IPS-18a (cell line): ENCODE measurements around the gene ROGDI.

Experiments used
- H3K27ac ChIP-seq: one replicate; pipeline ENCODE4 v1.5.1; 2013; ENCODE audit warnings: low read length
- H3K27me3 ChIP-seq: one replicate; pipeline ENCODE4 v1.6.1; 2013; ENCODE audit warnings: mild to moderate bottlenecking, low read length; ENCODE audit not compliant: control insufficient read depth, insufficient read depth
- H3K36me3 ChIP-seq: one replicate; pipeline ENCODE4 v1.6.1; 2013; ENCODE audit warnings: low read depth, low read length; ENCODE audit not compliant: control insufficient read depth
- H3K4me1 ChIP-seq: one replicate; pipeline ENCODE4 v1.6.1; 2013; ENCODE audit warnings: low read depth, low read length; ENCODE audit not compliant: control insufficient read depth
- H3K4me3 ChIP-seq: one replicate; pipeline ENCODE4 v1.5.1; 2013; ENCODE audit warnings: low read length
- H3K9ac ChIP-seq: one replicate; pipeline ENCODE4 v1.6.1; 2013; ENCODE audit warnings: mild to moderate bottlenecking, low read length, moderate library complexity
- H3K9me3 ChIP-seq: one replicate; pipeline ENCODE4 v1.6.1; 2013; ENCODE audit warnings: low read depth, low read length; ENCODE audit not compliant: control insufficient read depth

The ROGDI gene

DNA sequence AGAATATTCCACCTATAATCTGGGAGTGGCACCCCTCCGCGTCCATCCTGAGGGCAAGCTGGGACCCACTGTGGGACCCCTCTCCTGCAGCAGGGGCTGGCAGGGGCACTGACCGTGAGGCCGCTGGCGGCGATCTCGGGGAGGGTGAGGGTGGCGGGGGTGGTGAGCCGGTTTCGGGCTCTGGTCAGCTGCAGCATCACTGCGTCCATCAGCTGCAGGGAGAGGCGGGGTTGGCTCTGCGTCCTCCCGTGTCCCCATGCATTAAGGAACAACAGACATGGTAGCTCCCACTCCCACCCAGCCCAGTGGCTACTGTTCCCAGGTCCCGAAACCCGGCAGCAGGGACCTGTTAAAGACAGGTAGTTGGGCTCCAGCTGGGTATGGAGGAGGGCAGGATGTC is 4.0 kb downstream of the ROGDI start:
- H3K36me3 ChIP-seq: no peaks in the 10 kb centered on the region
- no peak overlapping the region for H3K4me3 ChIP-seq
- H3K9me3 ChIP-seq: no peaks in the 10 kb centered on the region
- H3K27ac ChIP-seq: no peak overlapping the region
- no peak overlapping the region for H3K9ac ChIP-seq
- peaks cover 5% of the 10 kb centered on the region for H3K4me1 ChIP-seq
- H3K27me3 ChIP-seq: no peaks in the 10 kb centered on the region

DNA sequence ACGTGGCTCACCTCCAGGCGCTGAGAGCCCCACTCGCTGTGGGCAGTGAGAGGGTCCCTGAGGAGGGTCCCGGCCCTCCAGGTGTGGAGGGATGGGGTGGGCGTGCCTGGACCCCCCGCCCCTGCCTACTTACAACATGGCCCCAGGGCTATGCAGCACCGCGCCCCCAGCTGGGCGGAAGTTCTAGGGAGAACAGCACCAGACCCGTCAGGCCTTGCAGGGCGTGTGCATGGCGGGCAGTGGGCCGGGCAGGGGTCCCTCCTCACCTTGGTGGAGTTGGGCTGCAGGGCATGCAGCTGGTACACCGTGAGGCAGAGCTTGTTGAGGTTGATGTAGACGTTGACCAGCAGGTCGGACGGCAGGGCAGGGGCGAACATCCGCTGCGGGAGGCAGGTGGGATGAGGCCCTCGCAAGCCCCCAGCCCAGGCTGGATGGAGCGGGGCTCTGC is 4.6 kb downstream of the ROGDI start:
- H3K4me1 ChIP-seq: no peaks in the 10 kb centered on the region
- H3K27me3 ChIP-seq: no peaks in the 10 kb centered on the region
- H3K27ac ChIP-seq: no peak overlapping the region
- H3K9ac ChIP-seq: no peak overlapping the region
- H3K4me3 ChIP-seq: no peak overlapping the region
- H3K9me3 ChIP-seq: no peaks in the 10 kb centered on the region
- no peaks in the 10 kb centered on the region for H3K36me3 ChIP-seq

DNA sequence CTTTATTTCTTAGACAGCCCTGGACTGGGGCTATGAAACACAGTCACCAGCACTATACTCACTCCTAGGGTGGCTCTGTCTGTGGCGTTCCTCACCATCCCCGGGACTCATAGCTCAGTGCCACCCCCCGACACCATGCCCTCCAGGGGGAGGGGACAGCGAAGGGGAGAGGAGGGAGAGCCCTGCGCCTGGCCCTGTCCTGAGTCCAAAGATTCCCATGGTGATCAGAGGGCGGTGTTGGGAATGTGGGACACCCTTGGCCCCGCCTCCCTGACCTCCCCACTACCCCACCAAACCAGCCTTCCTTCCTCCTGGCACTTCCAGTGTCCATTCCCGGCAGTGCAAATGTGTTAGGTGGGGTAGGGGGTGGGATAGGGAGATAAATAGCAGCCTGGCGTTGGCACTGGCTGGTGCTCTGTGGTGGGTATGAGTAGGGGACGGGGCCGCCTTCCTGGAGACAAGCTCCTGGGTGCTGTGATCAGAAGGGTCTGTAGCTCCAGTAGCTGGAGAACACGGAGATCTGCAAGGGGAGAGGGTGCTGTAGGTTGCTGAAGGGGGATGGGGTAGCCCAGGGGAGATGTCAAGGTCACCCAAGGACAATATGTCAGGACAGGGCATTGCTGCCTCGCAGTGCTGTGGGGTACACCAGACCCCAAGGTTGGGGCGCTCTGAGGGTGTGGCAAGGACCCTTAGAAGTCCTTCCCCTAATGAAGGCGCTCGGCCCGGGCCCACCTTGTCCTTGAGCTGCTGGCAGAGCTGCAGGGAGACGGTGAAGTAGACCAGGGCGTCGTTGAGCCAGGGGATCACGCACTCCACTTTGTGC is 5.2 kb downstream of the ROGDI start:
- Histone ChIP-seq H3K9me3 (no peaks in the 10 kb centered on the region), H3K4me3 (no peak overlapping the region), H3K9ac (no peak overlapping the region), H3K4me1 (no peaks in the 10 kb centered on the region), H3K27me3 (no peaks in the 10 kb centered on the region), H3K36me3 (no peaks in the 10 kb centered on the region), H3K27ac (no peak overlapping the region)

DNA sequence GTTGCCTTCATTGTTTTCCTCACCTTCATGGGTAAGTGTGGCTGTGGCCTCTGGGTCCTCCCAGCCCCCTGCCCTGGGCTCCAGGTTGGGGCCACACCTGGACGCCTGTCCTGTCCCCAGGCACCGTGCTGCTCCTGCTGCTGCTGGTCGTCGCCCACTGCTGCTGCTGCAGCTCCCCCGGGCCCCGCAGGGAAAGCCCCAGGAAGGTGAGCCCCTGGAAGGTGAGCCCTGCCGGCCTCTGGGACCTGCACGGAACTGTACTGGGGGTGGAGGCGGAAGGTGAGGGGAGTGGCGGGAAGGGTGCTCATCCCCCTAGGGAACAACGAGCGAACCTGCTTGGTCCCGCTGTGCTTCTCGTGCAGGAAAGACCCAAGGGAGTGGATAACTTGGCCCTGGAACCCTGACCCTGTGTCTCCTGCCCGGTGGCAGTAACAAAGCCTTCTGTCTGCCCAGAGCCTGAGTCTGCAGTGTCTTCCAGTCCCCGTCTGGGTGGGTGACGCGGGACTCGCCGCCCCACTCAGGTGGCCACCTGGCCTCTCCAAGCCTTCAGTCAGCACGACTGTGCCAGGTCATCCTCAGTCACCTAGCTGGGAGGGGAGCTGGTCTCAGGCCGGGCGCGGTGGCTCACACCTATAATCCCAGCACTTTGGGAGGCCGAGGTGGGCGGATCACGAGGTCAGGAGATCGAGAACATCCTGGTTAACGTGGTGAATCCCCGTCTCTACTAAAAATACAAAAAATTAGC is 6.4 kb downstream of the ROGDI start:
- Histone ChIP-seq H3K36me3 (no peaks in the 10 kb centered on the region), H3K27ac (no peak overlapping the region), H3K9ac (no peak overlapping the region), H3K27me3 (no peaks in the 10 kb centered on the region), H3K9me3 (no peaks in the 10 kb centered on the region), H3K4me3 (no peak overlapping the region), H3K4me1 (no peaks in the 10 kb centered on the region)

DNA sequence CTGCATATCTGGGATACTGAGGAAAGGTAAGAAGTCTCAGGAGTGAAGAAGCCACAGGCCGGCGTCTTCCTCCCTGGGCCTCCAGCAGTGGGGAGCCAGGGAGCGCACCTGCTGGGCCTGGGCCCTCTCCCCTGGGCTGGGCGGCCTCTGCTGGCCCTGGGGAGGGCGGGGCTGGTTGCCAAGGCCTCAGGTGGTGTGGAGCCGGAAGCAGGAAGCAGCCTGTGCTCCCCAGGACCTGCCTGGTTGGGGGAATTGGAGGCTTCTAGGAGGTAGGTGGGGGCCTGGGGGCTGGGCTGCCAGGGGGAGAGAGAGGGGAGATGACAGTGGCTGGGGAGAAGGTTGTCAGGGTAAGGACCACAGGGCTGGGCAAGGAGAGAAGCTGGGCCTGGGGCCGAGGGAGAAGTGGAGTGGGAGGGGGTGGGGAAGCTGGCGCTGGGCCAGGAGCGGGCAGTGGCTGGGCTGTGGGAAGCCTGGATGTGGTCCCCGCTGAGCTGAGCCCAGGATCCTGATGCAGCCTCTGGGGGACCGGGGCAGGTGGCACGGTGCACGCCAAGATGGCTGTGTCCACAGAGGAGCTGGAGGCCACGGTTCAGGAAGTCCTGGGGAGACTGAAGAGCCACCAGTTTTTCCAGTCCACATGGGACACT is 7.1 kb downstream of the ROGDI start, which contains the start of gene SMIM22:
TSS of gene SMIM22 (plus strand) at position 189 of the 647 bp plus-strand sequence. CDS start at position 555, 366 bp downstream.
- no peaks in the 10 kb centered on the region for H3K9me3 ChIP-seq
- no peaks in the 10 kb centered on the region for H3K4me1 ChIP-seq
- H3K27ac ChIP-seq: no peak within 1 kb of the TSS
- no peaks in the 10 kb centered on the region for H3K27me3 ChIP-seq
- H3K4me3 ChIP-seq: no peak within 1 kb of the TSS
- H3K9ac ChIP-seq: no peak within 1 kb of the TSS
- H3K36me3 ChIP-seq: no peaks in the 10 kb centered on the region

DNA sequence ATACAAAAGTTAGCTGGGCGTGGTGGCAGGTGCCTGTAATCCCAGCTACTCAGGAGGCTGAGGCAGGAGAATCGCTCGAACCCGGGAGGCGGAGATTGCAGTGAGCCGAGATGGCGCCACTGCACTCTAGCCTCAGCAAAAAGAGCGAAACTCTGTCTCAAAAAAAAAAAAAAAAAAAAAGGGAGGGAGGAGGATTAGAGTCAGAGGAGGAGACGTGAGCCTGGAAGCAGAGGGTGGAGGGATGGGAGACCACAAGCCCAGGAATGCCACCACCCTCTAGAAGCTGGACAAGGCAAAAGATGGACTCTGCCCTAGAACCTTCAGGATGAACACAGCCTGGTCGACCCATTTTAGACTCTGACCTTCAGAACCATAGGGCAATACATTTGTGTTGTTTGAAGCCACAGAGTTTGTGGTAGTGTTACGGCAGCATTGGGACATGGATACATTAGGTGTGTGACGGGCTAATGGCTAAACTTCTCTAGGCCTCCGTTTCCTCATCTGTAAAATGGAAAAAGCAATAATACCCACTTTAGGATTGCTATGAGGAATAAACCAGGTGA is 9.4 kb downstream of the ROGDI start:
- H3K4me1 ChIP-seq: no peaks in the 10 kb centered on the region
- no peak overlapping the region for H3K9ac ChIP-seq
- no peaks in the 10 kb centered on the region for H3K36me3 ChIP-seq
- H3K27ac ChIP-seq: no peak overlapping the region
- no peaks in the 10 kb centered on the region for H3K9me3 ChIP-seq
- H3K27me3 ChIP-seq: no peaks in the 10 kb centered on the region
- H3K4me3 ChIP-seq: no peak overlapping the region

DNA sequence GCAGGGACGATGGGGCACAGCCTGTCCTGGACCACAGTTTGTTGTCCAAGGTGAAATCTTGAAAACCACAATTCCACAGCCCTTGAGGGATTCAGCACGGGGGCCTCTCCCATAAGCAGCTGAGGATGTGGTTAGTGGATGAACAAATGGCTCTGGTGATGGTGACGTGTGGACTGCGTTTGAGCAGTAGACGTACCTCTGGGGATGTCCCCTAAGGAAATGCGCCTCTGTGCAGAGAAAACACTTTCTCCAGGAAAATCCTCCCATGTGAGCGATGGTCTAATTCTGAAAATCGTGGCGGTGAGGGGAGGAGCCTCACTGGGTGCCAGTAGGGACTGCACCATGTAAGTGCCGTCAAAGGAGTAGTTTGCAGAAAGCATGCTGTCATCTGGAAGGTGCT is 11.6 kb downstream of the ROGDI start:
- no peaks in the 10 kb centered on the region for H3K36me3 ChIP-seq
- H3K9ac ChIP-seq: no peak overlapping the region
- H3K27me3 ChIP-seq: no peaks in the 10 kb centered on the region
- no peak overlapping the region for H3K27ac ChIP-seq
- H3K9me3 ChIP-seq: no peaks in the 10 kb centered on the region
- H3K4me3 ChIP-seq: no peak overlapping the region
- H3K4me1 ChIP-seq: no peaks in the 10 kb centered on the region

DNA sequence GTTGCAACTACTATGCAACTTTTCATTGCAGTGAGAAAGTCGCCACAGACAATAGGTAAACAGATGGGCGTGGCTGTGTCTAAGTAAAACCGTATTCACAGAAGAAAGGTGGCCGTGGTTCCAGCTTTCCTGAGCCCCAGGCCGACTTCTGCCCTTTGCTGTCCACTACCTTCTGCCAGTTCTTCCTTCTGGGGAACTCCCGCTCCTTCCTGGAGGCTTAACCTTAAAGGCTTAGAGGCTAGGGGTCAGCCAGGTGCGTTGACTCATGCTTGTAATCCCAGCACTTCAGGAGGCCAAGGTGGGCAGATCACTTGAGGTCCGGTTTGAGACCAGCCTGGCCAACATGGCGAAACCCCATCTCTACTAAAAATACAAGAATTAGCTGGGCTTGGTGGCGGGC is 12.2 kb downstream of the ROGDI start:
- H3K36me3 ChIP-seq: no peaks in the 10 kb centered on the region
- H3K27ac ChIP-seq: no peak overlapping the region
- H3K4me3 ChIP-seq: no peak overlapping the region
- no peaks in the 10 kb centered on the region for H3K27me3 ChIP-seq
- H3K9me3 ChIP-seq: no peaks in the 10 kb centered on the region
- no peaks in the 10 kb centered on the region for H3K4me1 ChIP-seq
- H3K9ac ChIP-seq: no peak overlapping the region

DNA sequence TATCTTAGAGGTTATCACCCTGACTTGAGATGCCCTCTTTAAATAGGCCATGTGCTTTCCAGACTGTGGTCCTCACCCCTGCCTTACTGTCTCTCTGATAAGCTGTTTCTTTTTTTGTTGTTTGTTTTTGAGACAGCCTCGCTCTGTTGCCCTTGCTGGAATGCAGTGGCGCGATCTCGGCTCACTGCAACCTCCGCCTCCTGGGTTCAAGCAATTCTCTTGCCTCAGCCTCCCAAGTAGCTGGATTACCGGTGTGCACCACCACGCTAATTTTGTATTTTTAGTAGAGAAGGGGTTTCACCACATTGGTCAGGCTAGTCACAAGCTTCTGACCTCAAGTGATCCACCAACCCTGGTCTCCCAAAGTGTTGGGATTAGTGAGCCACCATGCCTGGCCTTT is 13.5 kb downstream of the ROGDI start:
- Histone ChIP-seq H3K9ac (no peak overlapping the region), H3K27ac (no peak overlapping the region), H3K27me3 (no peaks in the 10 kb centered on the region), H3K36me3 (no peaks in the 10 kb centered on the region), H3K9me3 (no peaks in the 10 kb centered on the region), H3K4me3 (no peak overlapping the region), H3K4me1 (no peaks in the 10 kb centered on the region)

DNA sequence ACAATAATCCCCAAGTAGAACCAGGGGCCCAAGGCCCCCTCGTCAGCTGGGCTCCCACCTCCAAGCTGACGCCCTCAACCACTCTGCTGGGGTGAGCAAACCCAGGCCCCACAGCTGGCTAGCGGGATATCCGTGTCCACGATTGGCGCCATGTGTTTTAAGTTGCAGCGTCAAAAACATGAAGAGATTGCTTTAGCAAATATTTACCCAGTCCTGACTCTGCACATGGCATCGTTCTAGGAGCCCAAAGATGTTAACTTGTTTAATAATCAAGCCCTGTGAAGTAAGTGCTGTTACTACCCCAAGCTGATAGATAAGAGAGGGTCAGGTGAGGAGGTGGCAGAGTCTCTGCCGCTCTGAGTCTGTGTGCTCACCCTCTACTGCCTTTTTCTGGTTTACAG is 13.9 kb downstream of the ROGDI start:
- no peaks in the 10 kb centered on the region for H3K36me3 ChIP-seq
- H3K4me1 ChIP-seq: no peaks in the 10 kb centered on the region
- H3K27ac ChIP-seq: no peak overlapping the region
- no peaks in the 10 kb centered on the region for H3K9me3 ChIP-seq
- no peak overlapping the region for H3K9ac ChIP-seq
- H3K4me3 ChIP-seq: no peak overlapping the region
- H3K27me3 ChIP-seq: no peaks in the 10 kb centered on the region
